ENCODE data around the gene POGLUT2.

- TF ChIP-seq CTCF (IDR thresholded peaks at IDR 0.05) (no peak), POLR2A (IDR thresholded peaks at IDR 0.05) (no peak)
Measured at GRCh38 chr13:102758842-102759241, 39.9 kb downstream of the POGLUT2 start.
